NCI-H82 treated with DMSO at 0.1 percent for 48 hours (cell line): Measurements from ENCODE around the gene KIF20B.

Experiments used
- DNase-seq: peaks from one replicate; lab custom pipeline; 2025; ENCODE audit not compliant: unreplicated experiment; lab: John Stamatoyannopoulos, UW

KIF20B gene, protein sequence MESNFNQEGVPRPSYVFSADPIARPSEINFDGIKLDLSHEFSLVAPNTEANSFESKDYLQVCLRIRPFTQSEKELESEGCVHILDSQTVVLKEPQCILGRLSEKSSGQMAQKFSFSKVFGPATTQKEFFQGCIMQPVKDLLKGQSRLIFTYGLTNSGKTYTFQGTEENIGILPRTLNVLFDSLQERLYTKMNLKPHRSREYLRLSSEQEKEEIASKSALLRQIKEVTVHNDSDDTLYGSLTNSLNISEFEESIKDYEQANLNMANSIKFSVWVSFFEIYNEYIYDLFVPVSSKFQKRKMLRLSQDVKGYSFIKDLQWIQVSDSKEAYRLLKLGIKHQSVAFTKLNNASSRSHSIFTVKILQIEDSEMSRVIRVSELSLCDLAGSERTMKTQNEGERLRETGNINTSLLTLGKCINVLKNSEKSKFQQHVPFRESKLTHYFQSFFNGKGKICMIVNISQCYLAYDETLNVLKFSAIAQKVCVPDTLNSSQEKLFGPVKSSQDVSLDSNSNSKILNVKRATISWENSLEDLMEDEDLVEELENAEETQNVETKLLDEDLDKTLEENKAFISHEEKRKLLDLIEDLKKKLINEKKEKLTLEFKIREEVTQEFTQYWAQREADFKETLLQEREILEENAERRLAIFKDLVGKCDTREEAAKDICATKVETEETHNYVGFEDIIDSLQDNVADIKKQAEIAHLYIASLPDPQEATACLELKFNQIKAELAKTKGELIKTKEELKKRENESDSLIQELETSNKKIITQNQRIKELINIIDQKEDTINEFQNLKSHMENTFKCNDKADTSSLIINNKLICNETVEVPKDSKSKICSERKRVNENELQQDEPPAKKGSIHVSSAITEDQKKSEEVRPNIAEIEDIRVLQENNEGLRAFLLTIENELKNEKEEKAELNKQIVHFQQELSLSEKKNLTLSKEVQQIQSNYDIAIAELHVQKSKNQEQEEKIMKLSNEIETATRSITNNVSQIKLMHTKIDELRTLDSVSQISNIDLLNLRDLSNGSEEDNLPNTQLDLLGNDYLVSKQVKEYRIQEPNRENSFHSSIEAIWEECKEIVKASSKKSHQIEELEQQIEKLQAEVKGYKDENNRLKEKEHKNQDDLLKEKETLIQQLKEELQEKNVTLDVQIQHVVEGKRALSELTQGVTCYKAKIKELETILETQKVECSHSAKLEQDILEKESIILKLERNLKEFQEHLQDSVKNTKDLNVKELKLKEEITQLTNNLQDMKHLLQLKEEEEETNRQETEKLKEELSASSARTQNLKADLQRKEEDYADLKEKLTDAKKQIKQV (N-terminal part only)

DNA sequence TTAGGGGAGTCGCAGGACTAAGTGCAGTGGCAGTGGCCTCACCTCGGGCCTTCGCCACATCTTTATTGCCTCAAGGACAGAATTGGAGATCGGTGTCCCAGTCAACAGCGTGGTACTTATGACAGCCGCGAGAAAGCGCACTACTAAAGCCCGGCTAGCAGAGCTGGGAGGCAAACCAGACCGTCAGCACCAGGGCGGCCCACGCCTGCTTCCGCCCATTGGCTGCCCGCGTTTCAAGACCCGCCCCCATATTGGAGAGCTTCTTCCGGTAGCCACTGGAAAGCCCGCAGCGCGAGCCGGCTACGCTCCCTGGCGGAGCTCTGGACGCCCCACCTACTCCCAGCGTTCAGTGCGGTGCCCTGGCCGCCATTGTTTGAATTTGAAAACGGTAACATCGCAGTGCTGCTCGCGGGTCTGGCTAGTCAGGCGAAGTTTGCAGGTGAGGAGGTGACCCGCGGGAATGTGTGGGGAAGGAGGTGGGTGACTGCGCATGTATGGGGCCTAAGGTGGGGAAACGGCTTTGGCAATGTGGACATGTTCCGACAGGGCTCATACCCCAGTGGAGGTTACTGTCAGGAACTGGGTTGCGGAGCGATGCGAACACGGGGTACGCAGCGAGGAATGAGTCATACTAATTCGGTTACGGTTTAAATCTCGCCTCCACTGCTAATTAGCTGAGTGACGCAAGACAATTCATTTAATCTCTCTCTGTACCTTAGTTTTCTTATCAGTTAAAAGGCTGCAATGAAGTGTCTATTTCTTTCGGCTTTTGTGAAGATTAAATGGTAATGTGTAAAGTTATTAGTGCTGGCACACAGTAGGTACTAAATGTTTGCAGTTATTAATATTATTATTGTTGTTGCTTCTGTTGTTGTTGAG lies at the start of gene KIF20B:
Gene KIF20B, plus strand, starts transcription at position 349 of the 879 bp plus-strand sequence. CDS start 3,705 bp downstream, outside the sequence.
- peak; percentile 86 for DNase-seq

DNA sequence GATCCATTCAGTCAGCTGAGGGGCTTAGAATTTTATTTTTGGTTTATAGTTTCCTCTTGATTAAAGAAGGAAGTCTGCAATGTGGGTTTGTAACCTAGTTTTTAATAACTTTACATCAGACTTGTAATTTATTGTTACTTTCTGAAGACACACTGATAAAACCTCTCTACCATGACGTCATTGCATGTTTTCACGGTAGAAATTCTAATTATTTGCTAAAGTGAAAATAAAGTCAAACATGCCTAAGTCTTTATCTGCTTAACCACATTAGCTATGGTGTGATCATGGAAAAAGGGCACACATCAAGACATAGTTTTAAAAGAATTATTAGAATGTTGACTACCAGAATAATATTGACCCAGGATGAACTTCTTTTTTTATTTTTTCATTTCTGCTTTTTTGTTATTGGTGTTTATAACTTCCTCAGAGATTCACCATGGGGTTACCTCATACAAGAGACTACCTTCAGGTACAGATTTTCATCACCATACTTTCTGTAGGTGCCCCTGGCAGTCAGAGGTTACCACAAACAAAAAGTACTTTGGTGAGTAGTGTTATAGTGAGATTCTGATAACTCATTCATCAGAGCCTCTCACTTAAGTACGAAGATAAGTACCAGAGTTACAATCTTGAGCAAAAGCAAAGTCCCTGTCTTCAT lies 49.3 kb upstream of the KIF20B start:
- no peak for DNase-seq

DNA sequence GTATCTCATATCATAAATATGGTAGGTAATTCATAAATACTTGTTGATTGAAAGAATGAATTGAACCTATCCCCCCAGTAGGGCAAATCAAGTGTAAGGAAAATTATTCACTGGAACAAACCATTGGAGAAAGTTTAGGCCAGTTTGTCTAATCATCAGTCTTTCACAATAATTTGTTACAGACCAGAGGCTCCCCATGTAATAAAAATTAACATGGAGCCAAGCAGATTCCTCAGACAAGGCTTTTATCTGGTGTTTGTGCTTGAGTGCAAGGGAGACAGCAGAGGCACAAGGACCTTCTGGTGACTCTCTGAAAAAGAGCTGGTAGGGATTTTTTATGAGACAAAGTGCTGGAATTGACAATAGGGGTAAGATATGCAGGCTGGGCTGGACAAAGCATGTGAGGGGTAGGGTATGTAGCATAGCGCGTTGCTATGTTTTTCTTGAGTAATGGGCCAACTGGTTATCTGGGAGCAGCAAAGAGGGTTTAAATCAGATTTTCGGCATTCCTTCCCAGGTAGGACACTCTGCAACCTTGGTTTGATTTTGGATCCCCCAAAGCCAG lies 48.5 kb upstream of the KIF20B start:
- no peak for DNase-seq

DNA sequence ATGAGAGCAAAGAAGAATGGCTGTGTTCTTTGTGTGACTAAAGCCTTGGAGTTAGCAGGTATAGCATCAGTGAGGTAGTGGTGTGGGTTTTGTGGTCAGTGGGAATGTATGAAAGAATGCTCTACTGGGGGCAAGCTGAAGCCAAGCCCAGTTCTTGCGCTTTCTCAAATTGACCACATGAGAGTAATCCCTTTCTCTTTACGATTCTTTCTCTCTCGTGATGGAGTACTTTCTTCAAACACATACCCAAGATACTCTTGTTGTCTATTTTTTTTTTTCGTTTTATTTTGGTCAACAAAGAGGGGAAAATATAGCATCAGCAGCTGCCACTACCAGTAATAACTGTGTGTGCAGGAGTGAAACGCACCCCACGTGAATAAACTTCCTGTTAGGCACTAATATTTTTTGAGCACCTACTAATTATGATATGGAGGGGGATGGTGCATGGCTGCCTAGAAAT lies 48.0 kb upstream of the KIF20B start:
- DNase-seq = no peak

DNA sequence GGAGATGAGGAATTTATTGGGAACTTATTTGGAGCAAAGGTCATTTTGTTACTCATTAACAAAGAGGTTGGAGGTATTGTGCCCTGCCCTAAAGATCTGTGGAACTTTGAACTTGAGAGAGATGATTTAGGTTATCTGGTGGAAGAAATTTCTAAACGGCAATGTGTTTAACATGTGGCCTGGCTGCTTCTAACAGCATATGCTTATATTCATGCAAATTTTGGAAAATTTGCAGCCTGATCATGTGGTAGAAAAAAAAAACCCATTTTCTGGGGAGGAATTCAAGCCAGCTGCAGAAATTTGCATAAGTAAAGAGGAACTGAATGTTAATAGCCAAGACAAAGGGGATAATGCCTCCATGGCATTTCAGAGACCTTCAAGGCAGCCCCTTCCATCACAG lies 45.7 kb upstream of the KIF20B start:
- DNase-seq = no peak

DNA sequence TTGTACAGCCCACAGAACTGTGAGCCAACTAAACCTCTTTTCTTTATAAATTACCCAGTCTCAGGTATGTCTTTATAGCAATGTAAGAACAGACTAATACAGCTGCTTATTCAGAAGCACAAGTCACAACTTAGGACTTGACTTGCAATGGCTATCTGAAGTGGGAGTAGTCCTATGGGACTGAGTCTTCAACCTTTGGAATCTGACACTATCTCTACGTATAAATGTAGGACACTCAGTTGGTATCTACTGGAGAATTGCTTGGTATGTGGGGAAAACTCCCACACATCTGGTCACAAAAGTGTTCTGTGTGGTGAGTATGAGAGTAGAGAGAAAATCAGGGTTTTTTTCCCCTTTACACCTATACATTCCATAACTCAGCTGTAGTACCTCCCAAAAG lies 44.1 kb upstream of the KIF20B start:
- no peak for DNase-seq

DNA sequence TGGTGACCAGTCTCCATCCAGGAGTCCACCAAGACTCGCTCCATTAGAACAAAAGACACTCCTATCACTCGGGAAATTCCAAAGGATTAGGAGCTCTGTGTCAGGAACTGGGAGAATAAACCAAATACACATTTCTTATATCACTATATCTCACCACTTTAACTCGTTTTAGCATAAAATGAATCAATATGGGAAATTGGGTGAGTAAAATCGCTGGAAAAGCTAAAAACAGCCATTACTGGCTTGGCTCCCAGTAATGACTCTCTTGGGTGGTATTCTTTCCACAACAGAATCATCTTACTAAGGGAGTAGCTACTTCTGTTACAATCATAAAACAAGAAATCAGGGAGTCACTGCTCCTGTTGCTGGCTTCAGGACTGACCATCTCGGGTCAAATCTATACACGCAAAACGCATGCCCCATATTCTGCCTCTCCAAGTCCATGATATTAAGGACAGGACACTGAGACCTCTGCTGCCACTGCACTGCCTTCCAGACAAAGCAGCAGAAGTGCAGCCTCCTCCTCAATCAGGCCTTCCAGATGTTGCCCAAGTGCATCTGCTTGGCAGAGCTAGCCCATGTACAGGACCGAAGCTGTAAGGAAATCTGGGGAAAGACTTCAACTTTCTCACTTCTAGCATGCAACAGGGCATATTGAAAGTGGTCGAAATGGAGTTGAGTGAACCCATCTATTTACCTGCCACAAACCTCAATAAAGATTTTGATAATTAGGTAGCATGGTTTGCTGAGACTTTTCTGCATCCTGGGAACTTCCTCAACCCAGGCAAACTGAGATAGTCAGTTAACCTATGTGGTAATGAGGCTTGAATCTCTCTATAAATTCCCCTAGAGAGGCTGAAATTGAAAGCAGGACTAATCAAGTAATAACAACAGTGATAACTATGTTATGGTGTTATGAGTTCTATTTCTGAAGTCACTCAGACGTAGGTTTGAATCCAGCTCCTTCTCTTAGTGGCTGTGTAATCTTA lies 42.0 kb upstream of the KIF20B start:
- DNase-seq = no peak

DNA sequence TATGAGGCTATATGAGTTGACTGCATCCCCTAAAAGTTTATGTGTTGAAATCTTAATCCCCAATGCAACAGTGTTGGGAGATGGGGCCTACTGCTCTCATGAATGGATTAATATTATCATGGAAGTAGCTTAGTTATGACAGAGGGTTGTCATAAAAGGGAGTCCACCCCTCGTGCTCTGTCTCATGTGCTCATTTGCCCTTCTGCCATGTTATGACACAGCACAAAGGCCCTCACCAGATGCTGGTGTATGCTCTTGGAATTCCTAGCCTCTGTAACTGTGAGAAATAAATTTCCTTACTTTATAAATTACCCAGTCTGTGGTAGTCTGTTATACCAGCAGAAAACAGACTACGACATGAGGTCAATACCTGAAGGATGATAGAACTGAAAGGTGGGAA lies 38.8 kb upstream of the KIF20B start:
- DNase-seq = no peak

DNA sequence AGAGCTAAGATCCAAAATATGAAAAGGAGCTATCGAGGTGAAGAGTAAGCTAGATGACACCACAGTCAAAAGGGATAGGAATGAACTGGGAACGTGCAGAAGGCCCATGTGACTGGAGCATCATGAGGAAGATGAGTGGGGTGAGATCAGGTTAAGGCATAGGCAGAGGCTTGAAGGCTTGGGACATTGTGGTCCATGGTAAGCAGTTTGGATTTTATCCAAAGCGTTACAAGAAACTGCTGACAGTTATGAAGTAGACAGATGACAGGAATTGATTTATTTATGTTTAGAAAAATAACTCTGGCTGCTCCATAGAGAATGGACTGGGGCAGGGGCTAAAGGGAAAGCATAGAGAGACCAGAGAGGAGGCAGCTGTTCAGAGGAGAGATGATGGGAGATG lies 38.2 kb upstream of the KIF20B start:
- no peak for DNase-seq

DNA sequence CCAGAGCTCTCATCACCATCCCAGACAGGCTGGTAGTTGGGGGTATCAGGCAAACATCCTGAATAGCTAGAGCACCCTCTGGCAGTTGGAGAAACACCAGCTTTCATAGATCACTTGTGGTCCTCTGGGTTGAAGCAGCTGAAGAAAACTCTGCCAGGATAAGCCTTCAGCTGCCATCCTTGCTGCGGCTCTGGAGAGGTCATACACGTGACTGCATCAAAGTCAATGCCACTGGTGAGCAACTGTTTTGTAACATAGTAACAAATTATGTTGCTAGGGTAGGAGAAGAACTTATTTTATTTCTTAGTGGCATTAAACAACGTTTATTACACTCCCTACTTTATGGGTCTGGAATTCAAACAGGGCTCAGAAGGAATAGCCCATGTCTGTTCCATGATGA lies 37.2 kb upstream of the KIF20B start:
- DNase-seq = no peak

DNA sequence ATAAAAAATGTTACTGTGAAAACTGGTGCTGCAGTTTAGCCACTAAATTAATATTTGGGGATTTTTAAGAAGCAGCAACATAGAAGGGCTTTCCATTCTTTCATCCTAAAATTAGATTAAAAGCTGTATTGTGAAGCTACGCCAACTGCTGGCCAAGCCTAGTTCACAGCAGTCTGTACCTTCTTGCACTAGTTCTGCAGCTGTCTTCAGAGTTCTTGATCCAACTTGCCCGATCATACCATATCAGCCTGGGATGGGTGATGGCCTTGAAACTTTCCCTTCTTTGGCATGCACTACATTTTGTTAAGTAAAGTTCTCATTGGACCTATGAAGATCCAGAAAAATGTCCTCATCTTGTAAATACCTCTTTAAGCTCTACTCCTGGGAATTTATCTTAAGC lies 36.1 kb upstream of the KIF20B start:
- peak; percentile 8 for DNase-seq

DNA sequence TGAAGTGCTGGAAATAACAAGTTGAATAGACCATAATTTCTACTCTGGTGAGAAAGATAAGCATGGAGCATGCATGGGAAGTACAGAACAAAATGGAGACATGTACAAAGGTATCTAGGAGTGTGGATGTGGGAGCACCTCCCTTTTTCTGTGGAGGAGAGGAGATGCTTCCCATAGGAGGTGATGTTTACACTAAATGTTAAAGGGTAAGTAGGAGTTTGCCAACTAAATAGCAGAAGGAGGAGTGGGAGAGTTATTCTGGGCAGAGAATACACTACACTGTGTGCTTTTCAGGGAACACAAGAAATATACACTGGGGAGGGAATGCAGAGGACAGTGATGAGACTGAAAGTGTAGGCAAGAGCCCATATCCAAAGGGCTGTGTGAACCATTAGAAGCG lies 35.3 kb upstream of the KIF20B start:
- DNase-seq = no peak

DNA sequence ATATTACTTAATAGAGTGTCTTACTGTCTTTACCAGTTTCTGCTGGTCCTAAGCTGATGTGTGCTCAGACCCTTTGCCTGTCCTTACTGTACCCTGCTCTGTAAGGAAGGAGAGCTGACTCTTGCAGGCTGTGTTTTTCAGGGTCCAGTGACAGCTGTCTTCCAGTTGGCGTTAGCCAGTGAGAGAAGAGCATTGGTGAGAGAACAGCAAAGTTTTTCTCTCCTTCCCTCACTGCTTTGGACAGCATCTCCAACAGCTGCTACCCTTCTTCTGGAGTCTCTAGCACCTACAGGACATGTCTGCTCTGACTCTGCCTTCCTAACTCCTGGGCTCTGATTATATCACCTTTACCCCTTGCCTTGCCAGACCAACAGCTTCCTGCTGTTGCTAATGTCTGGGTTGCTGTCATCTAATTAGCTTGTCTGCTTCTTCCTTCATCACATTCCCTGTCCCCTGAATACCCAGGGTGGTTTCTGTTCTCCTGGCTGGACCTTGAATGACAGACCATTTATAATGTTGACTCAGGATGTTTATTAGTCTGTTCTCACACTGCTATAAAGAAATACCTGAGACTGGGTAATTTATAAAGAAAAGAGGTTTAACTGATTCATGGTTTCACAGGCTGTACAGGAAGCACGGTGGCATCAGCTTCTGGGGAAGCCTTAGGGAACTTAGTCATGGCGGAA lies 32.9 kb upstream of the KIF20B start:
- no peak for DNase-seq

DNA sequence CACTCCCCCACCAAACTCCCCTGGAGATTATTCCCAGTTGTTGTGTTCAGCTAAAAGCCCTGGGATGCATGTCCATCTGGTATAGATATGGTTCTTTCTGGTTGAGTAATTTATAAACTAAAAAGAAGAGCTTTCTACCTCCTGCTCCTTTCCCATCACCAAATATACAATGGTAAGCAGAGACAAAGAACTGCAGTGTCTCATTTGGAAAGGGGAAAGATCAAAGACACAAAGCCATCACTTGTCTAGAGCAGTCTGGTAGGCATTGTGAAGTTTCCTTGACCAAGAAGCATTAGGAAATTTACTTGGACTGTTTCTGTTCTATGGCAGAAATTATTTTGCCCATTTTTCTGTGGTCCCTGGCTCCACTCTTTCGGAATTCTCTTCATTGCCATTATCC lies 31.4 kb upstream of the KIF20B start:
- no peak for DNase-seq

DNA sequence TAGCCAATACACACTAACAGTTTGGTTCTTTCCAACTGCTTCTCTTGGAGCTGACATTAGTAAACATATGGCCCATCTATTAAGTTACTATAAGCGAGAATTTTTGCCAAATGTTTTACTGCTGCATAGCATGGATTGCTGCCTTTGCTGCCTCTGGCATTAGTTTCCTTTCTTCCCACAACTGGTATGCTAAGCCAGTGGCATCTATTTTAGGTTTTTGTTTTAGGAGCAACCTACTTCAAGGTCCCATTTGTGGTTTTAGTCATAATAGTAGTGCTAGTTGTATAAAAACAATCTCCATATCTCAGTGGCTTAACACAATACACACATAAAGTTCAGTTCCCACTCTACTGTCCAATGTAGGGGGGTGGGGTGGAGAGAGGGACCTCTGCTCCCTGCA lies 30.5 kb upstream of the KIF20B start:
- no peak for DNase-seq

DNA sequence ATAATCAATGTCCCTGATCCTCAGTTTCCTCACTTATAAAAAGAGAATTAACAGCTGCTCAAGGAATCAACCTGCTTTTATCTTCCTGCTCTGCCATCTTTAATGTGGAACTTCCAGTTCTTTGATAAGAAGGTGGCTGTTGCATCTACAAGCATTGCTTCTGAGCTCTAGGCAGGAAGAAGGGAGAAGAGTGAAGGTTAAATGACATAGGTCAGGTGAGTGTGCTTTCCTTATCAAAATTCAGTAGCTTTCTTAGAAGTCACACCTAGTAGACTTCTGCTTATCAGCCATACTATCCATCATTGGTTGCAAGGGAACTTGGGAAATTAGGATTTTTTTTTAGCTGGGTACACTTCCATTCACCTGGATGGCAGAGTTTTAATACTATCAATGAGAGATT lies 24.0 kb upstream of the KIF20B start:
- DNase-seq = no peak

DNA sequence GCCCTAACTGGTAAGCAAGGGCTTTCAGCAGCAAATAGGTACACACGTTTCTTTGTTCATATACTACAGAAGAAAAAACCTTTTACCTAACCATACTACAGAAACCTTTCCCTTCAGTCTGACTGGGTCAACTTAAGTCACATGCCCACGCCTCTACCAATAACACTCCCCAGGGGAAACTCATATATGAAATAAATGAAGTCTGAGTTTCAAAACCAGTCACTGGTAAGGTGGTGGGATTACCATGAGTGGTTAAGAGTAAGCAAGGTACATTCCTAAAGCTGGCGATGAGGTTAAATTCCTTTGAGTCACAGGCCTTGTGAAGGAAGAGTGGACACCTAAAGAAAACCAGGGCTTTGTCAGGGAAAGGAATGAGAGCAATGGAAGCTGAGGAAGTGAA lies 21.4 kb upstream of the KIF20B start:
- DNase-seq = no peak

DNA sequence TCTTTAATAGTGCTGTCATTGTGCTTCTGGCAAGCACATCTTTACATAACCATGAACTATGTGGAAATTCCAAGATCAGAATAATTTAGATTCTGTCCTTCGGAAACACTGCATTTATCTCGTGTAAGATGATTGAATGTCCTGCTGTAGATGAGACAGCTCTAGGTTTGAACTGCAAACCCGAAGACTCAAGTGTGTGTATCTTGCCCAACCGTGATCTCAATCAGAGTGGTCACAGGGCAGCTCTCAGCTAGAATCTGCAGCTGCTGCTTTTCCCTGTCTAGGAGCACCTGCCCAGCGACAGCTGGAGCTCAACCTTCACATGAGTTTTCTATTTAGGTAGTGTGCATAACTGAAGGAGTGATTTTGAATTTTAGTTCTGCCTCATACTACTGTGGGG lies 17.5 kb upstream of the KIF20B start:
- DNase-seq = no peak
